Activated CD4-positive, alpha-beta memory T cell treated with anti-CD3 and anti-CD28 coated beads for 36 hours (primary cell): Measurements from ENCODE around the gene PVALEF. TPM values are rescaled to one million over a fixed set of nuclear protein-coding genes. Genes with fewer than 3 reads are reported as not detected.

Experiments used
- CTCF ChIA-PET: fragments of 350-600 bp; sonication (Branson Sonifier 250); formaldehyde crosslinking; loops from one replicate; lab custom pipeline; 2021; ENCODE audit warnings: antibody characterized with exemption, inconsistent platforms; lab: Charles Lee
- POLR2A ChIA-PET: fragments of 350-600 bp; sonication (Branson Sonifier 250); formaldehyde crosslinking; loops from one replicate; lab custom pipeline; 2021; ENCODE audit warnings: antibody characterized with exemption; lab: Charles Lee
- DNase-seq: peaks from one replicate; pipeline ENCODE4 v3.0.0-alpha.2; 2020
- H3K27ac Mint-ChIP-seq: one replicate; pipeline ENCODE4 v1.8.0; 2021; ENCODE audit warnings: mixed read lengths
- H3K27me3 Mint-ChIP-seq: one replicate; pipeline ENCODE4 v1.8.0; 2021; ENCODE audit warnings: mixed read lengths
- H3K36me3 Mint-ChIP-seq: one replicate; pipeline ENCODE4 v1.8.0; 2021; ENCODE audit warnings: mixed read lengths
- H3K4me1 Mint-ChIP-seq: one replicate; pipeline ENCODE4 v1.8.0; 2021; ENCODE audit warnings: low read depth, mixed read lengths
- H3K4me3 Mint-ChIP-seq: one replicate; pipeline ENCODE4 v1.8.0; 2021; ENCODE audit warnings: mild to moderate bottlenecking, mixed read lengths
- H3K9me3 Mint-ChIP-seq: one replicate; pipeline ENCODE4 v1.8.0; 2021; ENCODE audit warnings: mixed read lengths
- intact Hi-C: fragments of 100-400 bp; cut with micrococcal nuclease; formaldehyde crosslinking; loops from one replicate; pipeline ENCODE4 v1.15.1; 2023
- total RNA-seq, 2 experiments: library from RNA; stranded (reverse); gene quantifications; one replicate each; pipeline ENCODE4 v1.2.3, GENCODE V29; 2021

Gene PVALEF
- total RNA-seq, 2 experiments from 2014 or later: not detected

DNA sequence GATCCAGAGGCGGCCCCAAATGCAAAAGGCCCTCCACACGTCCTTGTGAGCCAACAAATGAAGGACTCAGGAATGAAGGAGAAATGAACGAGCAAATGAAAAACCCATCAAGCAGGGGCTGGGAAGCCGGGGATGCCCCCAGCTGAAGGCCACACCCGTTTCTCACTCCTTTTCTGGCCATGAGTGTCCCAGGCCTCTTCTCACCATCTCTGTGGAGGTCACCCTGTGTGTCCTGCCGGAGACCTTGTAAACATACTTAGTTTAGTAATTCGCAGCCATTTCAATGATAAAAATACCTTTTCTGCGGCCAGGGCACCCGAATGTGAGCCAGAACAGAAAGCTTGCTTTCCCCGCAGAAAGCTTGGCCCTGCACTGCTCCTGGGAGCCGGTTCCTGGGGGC is 21.8 kb downstream of the PVALEF start:
- ChIA-PET POLR2A (interaction anchor here (1.2 kb wide), 1 partner anchor 36 kb away, joined by 3 read pairs; the partner anchor contains the start of gene CEP131), CTCF (no interaction called here)
- H3K4me3 Mint-ChIP-seq: no peak overlapping the region
- no peaks in the 10 kb centered on the region for H3K27me3 Mint-ChIP-seq
- no peak for DNase-seq
- no peak overlapping the region for H3K27ac Mint-ChIP-seq
- peaks cover 2% of the 10 kb centered on the region for H3K36me3 Mint-ChIP-seq
- H3K9me3 Mint-ChIP-seq: no peaks in the 10 kb centered on the region
- intact Hi-C loops: no loop called here
- no peaks in the 10 kb centered on the region for H3K4me1 Mint-ChIP-seq

DNA sequence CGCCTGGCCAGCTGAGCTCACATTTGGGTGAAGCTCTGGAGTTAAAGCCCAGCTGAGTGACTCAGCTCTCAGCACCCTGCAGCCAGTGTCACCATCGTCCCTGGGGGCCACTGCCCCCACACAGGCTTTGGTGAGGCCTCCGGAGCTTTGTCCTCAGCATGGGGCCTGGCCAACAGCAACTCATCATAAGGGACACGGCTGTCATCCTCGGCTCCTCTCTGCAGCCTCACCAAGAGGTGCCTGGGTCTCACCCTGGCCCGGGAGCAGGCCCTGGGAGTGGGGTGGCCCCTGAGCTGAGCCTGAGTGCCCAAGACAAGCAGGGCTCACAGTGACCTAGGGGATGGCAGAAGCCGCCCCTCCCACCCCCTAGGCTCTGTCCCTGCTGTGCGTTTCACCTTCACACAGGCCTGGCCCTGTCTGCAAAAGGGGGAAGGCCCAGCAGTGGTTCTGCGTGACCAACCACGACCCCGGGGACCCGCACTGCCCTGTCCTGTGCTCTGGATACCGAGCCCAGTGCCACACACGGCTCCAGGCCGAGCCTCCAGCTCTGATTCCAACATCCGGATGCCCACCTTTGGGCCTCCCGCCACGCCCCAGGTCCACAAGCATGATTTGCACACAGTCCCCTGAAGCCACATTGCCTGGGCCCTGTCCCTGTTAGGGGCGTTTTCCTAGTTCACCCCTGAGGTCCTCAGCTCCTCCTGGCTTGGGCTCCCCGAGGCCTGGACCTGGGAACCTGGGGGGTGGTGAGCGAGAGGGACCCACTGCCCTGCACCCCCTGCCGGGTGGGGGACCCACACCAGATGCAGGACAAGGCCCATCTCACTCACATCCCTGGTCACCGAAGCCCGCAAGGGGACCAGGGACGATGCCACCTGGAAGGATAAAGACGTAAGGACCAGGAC is 22.5 kb downstream of the PVALEF start:
- H3K9me3 Mint-ChIP-seq: no peaks in the 10 kb centered on the region
- intact Hi-C loops: no loop called here
- DNase-seq: no peak
- H3K4me3 Mint-ChIP-seq: no peak overlapping the region
- POLR2A ChIA-PET: no interaction called here
- CTCF ChIA-PET: no interaction called here
- H3K27ac Mint-ChIP-seq: no peak overlapping the region
- peaks cover 2% of the 10 kb centered on the region for H3K36me3 Mint-ChIP-seq
- no peaks in the 10 kb centered on the region for H3K4me1 Mint-ChIP-seq
- H3K27me3 Mint-ChIP-seq: no peaks in the 10 kb centered on the region

DNA sequence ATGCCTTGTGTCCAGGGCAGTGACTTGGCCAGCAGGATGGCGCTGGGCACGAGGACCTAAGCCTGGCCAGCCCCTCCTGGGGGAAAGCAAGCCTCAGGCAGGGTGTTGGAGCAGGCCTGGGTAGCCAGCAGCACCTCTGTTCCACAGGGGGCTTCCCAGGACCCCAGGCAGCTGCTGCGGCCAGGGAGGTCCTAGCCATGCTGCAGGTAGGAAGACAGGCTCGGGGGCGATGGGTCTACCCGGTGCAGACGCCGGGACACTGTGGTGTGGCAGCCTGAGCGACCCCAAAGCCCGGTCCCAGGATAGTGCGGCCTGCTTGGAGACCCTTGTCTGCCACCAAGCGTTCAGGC is 23.2 kb downstream of the PVALEF start:
- Mint-ChIP-seq H3K4me1 (no peaks in the 10 kb centered on the region), H3K27ac (no peak overlapping the region), H3K4me3 (no peak overlapping the region), H3K36me3 (peaks cover 2% of the 10 kb centered on the region), H3K9me3 (no peaks in the 10 kb centered on the region), H3K27me3 (no peaks in the 10 kb centered on the region)
- ChIA-PET CTCF (no interaction called here), POLR2A (no interaction called here)
- intact Hi-C loops: no loop called here
- no peak for DNase-seq

DNA sequence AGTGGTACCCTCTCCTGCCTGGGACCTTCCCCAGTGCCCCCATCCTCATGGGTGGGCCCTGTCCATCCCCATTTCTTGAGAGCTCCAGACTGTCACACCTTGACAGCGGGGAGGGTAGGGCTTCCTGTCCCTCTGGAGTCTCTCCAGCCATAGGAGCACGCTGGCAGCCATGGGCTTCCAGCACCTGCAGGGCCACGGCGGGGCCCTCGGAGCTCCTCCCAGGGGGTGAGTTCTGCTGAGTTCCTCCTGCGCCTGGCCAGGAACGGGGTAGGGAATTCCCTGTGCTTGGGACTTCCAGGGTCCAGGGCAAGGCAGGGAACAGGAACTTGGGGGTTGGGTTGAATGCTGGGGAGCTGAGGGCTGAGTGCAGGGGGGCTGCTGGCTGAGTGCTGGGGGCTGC is 23.7 kb downstream of the PVALEF start:
- ChIA-PET POLR2A (interaction anchor here (0.9 kb wide), 1 partner anchor 9 kb away, joined by 3 read pairs; no protein-coding TSS in a partner anchor), CTCF (no interaction called here)
- intact Hi-C loops: no loop called here
- H3K4me1 Mint-ChIP-seq: no peaks in the 10 kb centered on the region
- H3K36me3 Mint-ChIP-seq: peaks cover 2% of the 10 kb centered on the region
- H3K27me3 Mint-ChIP-seq: no peaks in the 10 kb centered on the region
- H3K27ac Mint-ChIP-seq: no peak overlapping the region
- DNase-seq: no peak
- no peaks in the 10 kb centered on the region for H3K9me3 Mint-ChIP-seq
- no peak overlapping the region for H3K4me3 Mint-ChIP-seq

DNA sequence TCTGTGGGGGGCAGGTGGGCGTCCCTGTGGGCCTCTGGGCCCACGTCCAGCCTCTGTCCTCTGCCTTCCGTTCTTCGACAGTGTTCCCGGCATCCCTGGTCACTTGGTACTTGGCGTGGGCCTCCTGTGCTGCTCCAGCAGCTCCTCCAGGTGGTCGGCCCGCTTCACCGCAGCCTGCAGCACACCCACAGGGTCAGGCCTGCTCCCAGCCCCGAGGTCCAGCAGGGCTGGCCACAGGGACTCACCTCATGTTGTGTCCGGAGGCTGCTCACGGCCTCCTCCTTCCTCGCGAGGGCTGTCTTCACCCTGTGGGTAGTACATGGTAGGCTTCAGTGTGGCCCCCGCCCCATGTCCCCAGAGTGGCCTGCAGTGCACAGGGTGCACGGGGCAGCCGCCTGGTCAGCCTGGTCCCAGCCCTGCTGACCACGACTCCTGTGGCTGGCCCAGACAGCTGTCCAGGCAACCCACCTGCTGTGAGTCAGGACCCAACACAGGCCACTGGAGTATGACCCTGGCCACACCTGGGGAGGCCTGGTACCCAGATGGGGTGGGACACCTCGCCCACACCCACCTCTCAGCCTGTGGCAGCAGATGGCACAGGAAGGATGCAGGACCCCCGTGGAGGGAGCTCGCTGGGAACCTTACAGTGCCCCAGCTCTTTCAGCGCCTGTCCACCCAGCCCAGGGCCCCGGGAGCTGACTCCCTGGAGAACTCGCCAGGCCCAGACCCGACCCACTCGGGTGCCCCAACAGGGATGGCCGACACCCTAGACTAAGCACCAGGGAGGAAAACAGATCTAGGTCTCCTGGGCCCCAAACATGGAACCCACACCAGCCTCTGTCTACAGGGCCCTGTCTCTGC is 24.6 kb downstream of the PVALEF start:
- H3K27ac Mint-ChIP-seq: no peak overlapping the region
- H3K4me1 Mint-ChIP-seq: no peaks in the 10 kb centered on the region
- H3K27me3 Mint-ChIP-seq: no peaks in the 10 kb centered on the region
- no peaks in the 10 kb centered on the region for H3K9me3 Mint-ChIP-seq
- ChIA-PET CTCF (interaction anchor here (1.1 kb wide), 1 partner anchor 14 kb away, joined by 3 read pairs; no protein-coding TSS in a partner anchor), POLR2A (interaction anchor here (0.9 kb wide), 1 partner anchor 10 kb away, joined by 3 read pairs; no protein-coding TSS in a partner anchor)
- intact Hi-C loops: no loop called here
- no peak for DNase-seq
- peaks cover 2% of the 10 kb centered on the region for H3K36me3 Mint-ChIP-seq
- no peak overlapping the region for H3K4me3 Mint-ChIP-seq

DNA sequence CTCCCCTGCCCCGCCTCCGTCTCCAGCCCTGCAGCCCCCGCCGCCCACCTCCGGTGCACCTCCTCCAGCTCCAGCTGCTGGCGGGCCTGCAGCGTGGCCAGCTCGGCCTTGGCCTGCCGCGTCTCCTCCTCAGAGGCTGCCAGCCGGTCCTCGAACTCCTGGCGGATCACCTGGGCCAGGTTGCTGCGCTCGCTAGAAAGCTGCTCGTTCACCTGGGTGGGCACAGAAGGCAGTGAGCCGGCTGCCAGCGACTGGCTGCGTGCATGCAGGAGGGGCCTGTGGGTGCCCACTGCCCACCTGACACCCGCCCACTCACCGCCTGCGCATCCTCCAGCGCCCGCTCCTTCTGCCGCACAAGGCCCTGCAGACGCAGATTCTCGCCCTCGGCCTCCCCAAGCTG is 25.3 kb downstream of the PVALEF start:
- ChIA-PET POLR2A (no interaction called here), CTCF (interaction anchor here (1.1 kb wide), 1 partner anchor 15 kb away, joined by 3 read pairs; no protein-coding TSS in a partner anchor)

DNA sequence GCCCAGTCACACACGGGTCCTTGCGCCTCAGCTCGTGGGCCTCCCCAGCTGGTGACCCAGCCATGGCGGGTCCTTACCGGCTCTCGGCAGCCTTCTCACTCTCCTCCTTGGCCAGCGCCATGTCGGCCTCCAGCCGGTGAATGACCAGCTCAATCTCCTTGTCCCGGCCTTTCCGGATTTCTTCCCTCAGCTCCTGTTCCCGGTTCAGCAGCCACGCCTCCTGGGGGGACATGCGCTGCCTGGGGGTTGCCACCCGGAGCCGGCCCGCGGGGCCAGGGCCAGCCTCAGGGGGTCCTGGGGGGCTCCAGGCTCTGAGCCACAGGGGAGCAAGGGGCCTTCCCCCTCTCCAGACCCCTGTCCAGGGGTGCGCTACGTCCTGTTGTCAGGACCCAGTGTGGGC is 25.8 kb downstream of the PVALEF start:
- POLR2A ChIA-PET: no interaction called here
- peaks cover 2% of the 10 kb centered on the region for H3K36me3 Mint-ChIP-seq
- no peaks in the 10 kb centered on the region for H3K9me3 Mint-ChIP-seq
- H3K4me1 Mint-ChIP-seq: no peaks in the 10 kb centered on the region
- intact Hi-C loops: no loop called here
- no peak overlapping the region for H3K4me3 Mint-ChIP-seq
- CTCF ChIA-PET: interaction anchor here (1.1 kb wide), 1 partner anchor 16 kb away, joined by 3 read pairs; no protein-coding TSS in a partner anchor
- DNase-seq: no peak
- no peak overlapping the region for H3K27ac Mint-ChIP-seq
- no peaks in the 10 kb centered on the region for H3K27me3 Mint-ChIP-seq

More for the DNA sequence above, 25.3 kb downstream of the PVALEF start:
- Mint-ChIP-seq H3K27me3 (no peaks in the 10 kb centered on the region), H3K27ac (no peak overlapping the region), H3K4me1 (no peaks in the 10 kb centered on the region), H3K4me3 (no peak overlapping the region), H3K9me3 (no peaks in the 10 kb centered on the region), H3K36me3 (peaks cover 2% of the 10 kb centered on the region)
- intact Hi-C loops: no loop called here
- no peak for DNase-seq

DNA sequence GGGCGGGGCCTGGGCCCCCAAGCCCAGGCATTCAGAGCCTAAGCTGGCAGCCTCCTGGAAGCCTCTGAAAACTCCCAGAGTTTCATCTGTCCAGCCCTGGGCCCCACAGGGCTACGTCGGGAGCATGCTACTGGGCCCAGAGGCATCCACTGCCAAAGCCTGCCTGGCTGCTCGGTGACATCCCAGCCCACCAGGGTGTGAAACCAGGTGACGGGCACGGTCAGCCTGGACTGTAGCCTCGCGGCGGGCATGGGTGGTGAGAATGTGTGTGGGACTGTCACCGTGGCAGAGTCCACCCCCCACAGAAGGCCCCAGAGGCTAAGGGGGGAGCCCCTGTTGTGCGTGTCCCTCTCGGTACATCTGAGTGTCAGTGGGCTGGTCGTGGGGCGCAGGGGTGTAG is 26.3 kb downstream of the PVALEF start:
- intact Hi-C loops: no loop called here
- no peaks in the 10 kb centered on the region for H3K9me3 Mint-ChIP-seq
- POLR2A ChIA-PET: no interaction called here

DNA sequence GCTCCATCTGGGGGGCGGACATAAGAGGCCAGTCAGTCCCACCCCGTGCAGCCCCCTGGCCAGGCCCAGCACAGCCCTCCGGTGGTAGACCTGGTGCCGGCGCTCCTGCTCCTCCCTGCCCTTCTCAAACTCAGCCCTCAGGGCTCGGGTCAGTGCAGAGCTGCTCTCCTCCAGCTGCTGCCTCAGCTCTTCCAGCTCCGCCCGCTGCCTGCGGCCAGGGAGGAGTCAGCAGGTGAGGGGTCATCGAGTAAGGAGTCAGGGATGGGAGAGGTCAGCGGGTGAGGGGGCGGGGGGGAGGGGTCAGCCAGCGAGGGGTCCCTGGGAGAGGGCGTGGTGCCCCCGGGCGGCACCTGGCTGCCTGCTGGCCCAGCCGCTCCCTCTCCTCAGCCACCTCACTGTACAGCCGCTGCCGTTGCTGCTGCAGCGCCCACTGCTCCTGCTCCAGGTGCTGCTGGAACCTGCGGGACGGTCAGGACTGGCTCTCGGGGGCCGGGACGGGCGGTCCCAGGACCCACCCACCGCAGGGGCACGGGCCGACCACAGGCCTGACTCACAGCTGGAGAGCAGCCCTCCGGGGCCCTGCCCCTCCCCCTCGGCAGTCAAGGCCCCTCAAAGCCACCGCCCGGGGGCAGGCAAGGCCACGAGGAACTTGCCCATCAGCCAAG is 27.2 kb downstream of the PVALEF start:
- ChIA-PET POLR2A (no interaction called here), CTCF (no interaction called here)
- no peaks in the 10 kb centered on the region for H3K9me3 Mint-ChIP-seq
- no peak overlapping the region for H3K27ac Mint-ChIP-seq
- H3K36me3 Mint-ChIP-seq: peaks cover 2% of the 10 kb centered on the region
- H3K4me3 Mint-ChIP-seq: no peak overlapping the region
- DNase-seq: no peak
- intact Hi-C loops: no loop called here
- H3K4me1 Mint-ChIP-seq: no peaks in the 10 kb centered on the region
- no peaks in the 10 kb centered on the region for H3K27me3 Mint-ChIP-seq

More for the DNA sequence above, 26.3 kb downstream of the PVALEF start:
- H3K27me3 Mint-ChIP-seq: no peaks in the 10 kb centered on the region
- no peak overlapping the region for H3K27ac Mint-ChIP-seq
- CTCF ChIA-PET: no interaction called here
- H3K4me1 Mint-ChIP-seq: no peaks in the 10 kb centered on the region
- peaks cover 2% of the 10 kb centered on the region for H3K36me3 Mint-ChIP-seq
- no peak for DNase-seq
- H3K4me3 Mint-ChIP-seq: no peak overlapping the region

DNA sequence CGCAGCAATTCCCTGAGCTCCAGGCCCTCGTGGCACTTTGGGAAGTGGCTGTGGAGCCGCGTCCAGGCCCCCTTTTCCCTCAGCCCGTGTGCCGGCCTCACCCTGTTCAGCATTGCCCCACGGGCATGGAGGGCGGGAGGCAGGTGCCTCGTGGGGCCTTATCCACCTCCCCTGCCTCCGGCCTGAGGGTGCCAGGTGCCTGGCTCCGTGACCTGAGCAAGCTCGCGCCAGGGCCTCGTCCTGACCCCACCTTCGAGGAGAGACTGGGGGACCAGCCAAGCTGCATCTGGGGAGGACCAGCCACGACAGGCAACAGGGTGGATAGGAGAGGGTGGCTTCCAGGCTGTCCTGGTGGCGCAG is 27.7 kb downstream of the PVALEF start:
- H3K9me3 Mint-ChIP-seq: no peaks in the 10 kb centered on the region
- no peak overlapping the region for H3K27ac Mint-ChIP-seq
- intact Hi-C loops: no loop called here

DNA sequence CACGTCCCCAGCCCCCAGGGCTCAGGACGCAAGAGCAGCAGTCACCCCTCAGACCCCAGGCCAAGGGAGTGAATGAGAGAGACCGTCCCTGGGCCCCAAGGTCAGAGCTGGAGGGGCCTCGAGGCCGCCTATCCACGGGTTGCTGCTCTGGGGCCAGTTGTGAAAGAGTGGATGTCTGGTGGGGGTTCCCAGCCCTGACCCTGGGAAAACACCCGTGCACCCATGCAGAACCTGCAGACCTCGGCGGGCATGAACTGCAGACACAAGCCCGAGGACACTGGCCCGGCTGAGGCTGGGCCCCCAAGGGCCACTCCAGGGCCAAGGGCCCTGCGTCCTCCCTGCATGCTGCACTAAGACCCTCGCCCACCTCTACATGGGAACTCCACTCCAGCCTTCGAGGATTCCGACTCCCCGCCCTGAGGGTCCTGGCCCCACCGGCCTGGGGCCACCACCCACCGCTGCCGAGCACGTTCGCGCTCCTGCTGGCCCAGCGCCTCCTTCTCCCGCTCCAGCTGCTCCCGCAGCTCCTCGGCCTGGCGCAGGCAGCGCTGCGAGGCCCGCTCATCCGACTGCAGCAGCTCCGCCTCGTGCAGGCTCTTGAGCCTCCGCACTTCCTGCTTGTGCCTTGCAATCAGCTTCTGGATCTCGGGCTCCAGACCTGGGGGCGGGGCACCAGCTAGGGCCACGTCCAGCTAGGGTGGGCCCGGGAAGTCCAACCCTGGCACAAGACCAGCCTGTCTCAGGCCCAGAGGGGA is 28.3 kb downstream of the PVALEF start:
- ChIA-PET CTCF (no interaction called here), POLR2A (no interaction called here)
- no peaks in the 10 kb centered on the region for H3K27me3 Mint-ChIP-seq
- no peak overlapping the region for H3K4me3 Mint-ChIP-seq
- no peaks in the 10 kb centered on the region for H3K9me3 Mint-ChIP-seq
- no peaks in the 10 kb centered on the region for H3K4me1 Mint-ChIP-seq
- H3K27ac Mint-ChIP-seq: no peak overlapping the region
- peaks cover 3% of the 10 kb centered on the region for H3K36me3 Mint-ChIP-seq
- DNase-seq: no peak
- intact Hi-C loops: no loop called here

More for the DNA sequence above, 27.7 kb downstream of the PVALEF start:
- Mint-ChIP-seq H3K4me1 (no peaks in the 10 kb centered on the region), H3K4me3 (no peak overlapping the region), H3K27me3 (no peaks in the 10 kb centered on the region), H3K36me3 (peaks cover 2% of the 10 kb centered on the region)
- CTCF ChIA-PET: no interaction called here
- POLR2A ChIA-PET: no interaction called here
- DNase-seq: no peak
